GM06990 (cell line): Measurements from ENCODE around the gene UBA6.
"Not testable (repeated sequence)": the region's sequence is repeated elsewhere in the genome, so short reads cannot be mapped to it uniquely, and the experiment has no call there.

Source experiments
- DNase-seq: peaks from one replicate; pipeline ENCODE4 v3.0.0-alpha.2; 2011; ENCODE audit not compliant: insufficient read length; ENCODE audit errors: extremely low read depth
- H3K27me3 ChIP-seq: replicated peaks from 2 replicates; pipeline ENCODE4 v1.6.0; 2011; ENCODE audit warnings: low read length; ENCODE audit not compliant: control insufficient read depth, insufficient read depth
- H3K36me3 ChIP-seq: 2 replicates; pipeline ENCODE4 v1.5.1; 2011; ENCODE audit warnings: low read length; ENCODE audit not compliant: control insufficient read depth, insufficient read depth
- H3K4me3 ChIP-seq: replicated peaks from 2 replicates; pipeline ENCODE4 v1.5.1; 2011; ENCODE audit warnings: low read depth, mild to moderate bottlenecking, control low read depth, low read length
- TF ChIP-seq, protein P1 (sequence below): IDR thresholded peaks from 2 replicates; pipeline ENCODE4 v1.5.1; 2011; ENCODE audit warnings: low read length, control low read depth, mild to moderate bottlenecking, inconsistent platforms; ENCODE audit not compliant: insufficient read depth, poor library complexity, severe bottlenecking

Gene UBA6

GRCh38 chr4:67658302-67658701, 42.7 kb downstream of the UBA6 start:
- peaks cover 17% of the 10 kb centered on the region for H3K36me3 ChIP-seq

DNA sequence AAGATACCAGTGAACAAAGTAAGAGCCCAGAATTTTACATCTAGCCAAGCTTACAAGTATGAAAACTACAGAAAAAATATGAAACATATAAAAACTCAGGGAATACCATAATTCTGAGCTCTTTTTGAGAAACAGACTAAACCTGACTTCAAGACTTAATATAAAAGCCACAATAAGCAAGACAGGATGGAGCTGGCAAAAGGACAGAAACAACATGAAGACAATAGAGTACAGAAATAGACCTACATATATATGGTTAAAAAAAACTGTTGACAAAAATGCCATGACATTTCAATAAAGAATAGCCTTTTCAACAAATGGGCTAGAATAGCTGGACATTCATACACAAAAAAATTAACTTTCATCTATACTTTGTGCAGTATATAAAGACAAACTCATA, 49.4 kb downstream of the UBA6 start:
- Histone ChIP-seq H3K36me3 (no peaks in the 10 kb centered on the region; the same call in 1 of the 2 replicates), H3K4me3 (no peak overlapping the region), H3K27me3 (no peaks in the 10 kb centered on the region)
- DNase-seq = no peak
- TF ChIP-seq, protein P1, sequence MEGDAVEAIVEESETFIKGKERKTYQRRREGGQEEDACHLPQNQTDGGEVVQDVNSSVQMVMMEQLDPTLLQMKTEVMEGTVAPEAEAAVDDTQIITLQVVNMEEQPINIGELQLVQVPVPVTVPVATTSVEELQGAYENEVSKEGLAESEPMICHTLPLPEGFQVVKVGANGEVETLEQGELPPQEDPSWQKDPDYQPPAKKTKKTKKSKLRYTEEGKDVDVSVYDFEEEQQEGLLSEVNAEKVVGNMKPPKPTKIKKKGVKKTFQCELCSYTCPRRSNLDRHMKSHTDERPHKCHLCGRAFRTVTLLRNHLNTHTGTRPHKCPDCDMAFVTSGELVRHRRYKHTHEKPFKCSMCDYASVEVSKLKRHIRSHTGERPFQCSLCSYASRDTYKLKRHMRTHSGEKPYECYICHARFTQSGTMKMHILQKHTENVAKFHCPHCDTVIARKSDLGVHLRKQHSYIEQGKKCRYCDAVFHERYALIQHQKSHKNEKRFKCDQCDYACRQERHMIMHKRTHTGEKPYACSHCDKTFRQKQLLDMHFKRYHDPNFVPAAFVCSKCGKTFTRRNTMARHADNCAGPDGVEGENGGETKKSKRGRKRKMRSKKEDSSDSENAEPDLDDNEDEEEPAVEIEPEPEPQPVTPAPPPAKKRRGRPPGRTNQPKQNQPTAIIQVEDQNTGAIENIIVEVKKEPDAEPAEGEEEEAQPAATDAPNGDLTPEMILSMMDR = no peak

More at GRCh38 chr4:67658302-67658701, 42.7 kb downstream of the UBA6 start:
- Histone ChIP-seq H3K27me3 (no peaks in the 10 kb centered on the region), H3K4me3 (no peak overlapping the region)
- DNase-seq = no peak
- TF ChIP-seq, protein P1 = no peak

DNA sequence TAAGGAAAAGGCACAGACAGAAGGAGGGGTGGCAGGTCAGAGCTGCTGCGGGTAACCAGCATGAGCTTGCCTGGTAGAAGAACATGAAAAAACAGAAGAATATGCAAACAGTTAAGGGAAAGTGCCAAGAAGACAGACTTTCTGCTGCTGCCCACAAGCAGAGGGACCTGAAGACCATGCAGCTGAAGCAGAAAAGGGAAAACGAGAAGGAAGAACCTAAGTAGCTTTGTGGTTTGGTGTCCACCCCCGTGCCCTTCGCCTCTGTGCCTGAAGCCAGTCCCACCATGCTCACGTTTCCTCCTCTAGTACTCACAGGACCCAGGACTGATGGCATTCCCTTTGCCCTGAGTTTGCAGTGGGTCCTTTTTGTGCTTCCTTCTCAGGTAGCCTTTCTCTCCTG, 62.8 kb downstream of the UBA6 start:
- no peak overlapping the region for H3K4me3 ChIP-seq
- DNase-seq = no peak
- TF ChIP-seq, protein P1 = no peak
- peaks cover 5% of the 10 kb centered on the region for H3K36me3 ChIP-seq
- H3K27me3 ChIP-seq = no peaks in the 10 kb centered on the region

DNA sequence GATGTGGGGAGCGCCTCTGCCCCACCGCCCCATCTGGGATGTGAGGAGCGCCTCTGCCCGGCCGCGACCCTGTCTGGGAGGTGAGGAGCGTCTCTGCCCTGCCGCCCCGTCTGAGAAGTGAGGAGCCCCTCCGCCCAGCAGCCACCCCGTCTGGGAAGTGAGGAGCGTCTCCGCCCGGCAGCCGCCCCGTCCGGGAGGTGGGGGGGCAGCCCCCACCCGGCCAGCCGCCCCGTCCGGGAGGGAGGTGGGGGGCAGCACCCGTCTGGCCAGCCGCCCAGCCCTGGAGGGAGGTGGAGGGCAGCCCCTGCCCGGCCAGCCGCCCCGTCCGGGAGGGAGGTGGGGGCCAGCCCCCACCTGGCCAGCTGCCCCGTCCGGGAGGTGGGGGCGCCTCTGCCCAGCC, 64.0 kb downstream of the UBA6 start:
- DNase-seq, H3K4me3 ChIP-seq, H3K27me3 ChIP-seq, H3K36me3 ChIP-seq: not testable (repeated sequence)

- DNase-seq = no peak
- Histone ChIP-seq H3K27me3 (no peaks in the 10 kb centered on the region), H3K36me3 (peaks cover 5% of the 10 kb centered on the region), H3K4me3 (no peak overlapping the region)
- TF ChIP-seq, protein P1 = no peak
These were observed 65.6 kb downstream of the UBA6 start for GRCh38 chr4:67635331-67635730.

DNA sequence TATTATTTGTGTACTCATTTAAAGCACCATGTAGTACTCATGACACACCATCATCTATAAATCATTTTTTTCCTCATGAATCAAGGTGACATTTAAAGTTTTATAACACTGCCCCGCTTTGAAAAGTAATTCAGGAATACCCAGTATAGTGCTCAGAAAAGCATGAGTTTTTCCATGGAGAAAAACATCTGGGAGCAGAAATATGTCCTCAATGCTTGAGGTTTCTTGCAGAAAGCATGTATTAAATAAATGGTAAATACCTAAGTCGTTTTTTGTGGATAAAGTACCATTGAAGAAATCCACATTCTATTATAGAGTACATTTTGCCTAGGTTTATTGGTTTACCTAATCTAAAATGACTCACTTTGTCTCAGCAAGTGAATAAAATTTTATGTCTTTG, 66.2 kb downstream of the UBA6 start:
- Histone ChIP-seq H3K27me3 (no peaks in the 10 kb centered on the region), H3K4me3 (no peak overlapping the region), H3K36me3 (peaks cover 5% of the 10 kb centered on the region)
- TF ChIP-seq, protein P1 = no peak
- no peak for DNase-seq
